Activated T-helper 1 cell treated with anti-CD3 and anti-CD28 coated beads, Interleukin-12 subunit alpha, Interleukin-12 subunit beta, Interleukin-2, Interleukin-4 antibody, amounts not matched to agents 30 ng/mL and 10 ng/mL and 1 ng/mL, durations not matched to agents 14 hours and 24 hours and 36 hours (primary cell): ENCODE results near the gene ATRIP. TPM values are rescaled to one million over a fixed set of nuclear protein-coding genes. Genes with fewer than 3 reads are reported as not detected.

Experiments used
- DNase-seq: peaks from one replicate; pipeline ENCODE4 v3.0.0; 2021; ENCODE audit warnings: low spot score
- H3K27ac Mint-ChIP-seq: one replicate; pipeline ENCODE4 v1.8.0; 2021; ENCODE audit warnings: mild to moderate bottlenecking, mixed read lengths
- H3K27me3 Mint-ChIP-seq: one replicate; pipeline ENCODE4 v1.8.0; 2022; ENCODE audit warnings: mild to moderate bottlenecking, moderate library complexity, mixed read lengths; ENCODE audit not compliant: insufficient read depth
- H3K36me3 Mint-ChIP-seq: one replicate; pipeline ENCODE4 v1.8.0; 2021; ENCODE audit warnings: low read depth, mixed read lengths
- H3K4me1 Mint-ChIP-seq: one replicate; pipeline ENCODE4 v1.8.0; 2021; ENCODE audit warnings: low read depth, mixed read lengths
- H3K4me3 Mint-ChIP-seq: one replicate; pipeline ENCODE4 v1.8.0; 2021; ENCODE audit warnings: mild to moderate bottlenecking, moderate library complexity, mixed read lengths
- H3K9me3 Mint-ChIP-seq: one replicate; pipeline ENCODE4 v1.8.0; 2021; ENCODE audit warnings: mixed read lengths
- intact Hi-C: fragments of 100-400 bp; cut with micrococcal nuclease; formaldehyde crosslinking; loops from one replicate; pipeline ENCODE4 v1.15.1; 2024
- total RNA-seq: library from RNA; stranded (reverse); gene quantifications from 2 replicates; pipeline ENCODE4 v1.2.3, GENCODE V29; 2022

Gene ATRIP
- total RNA-seq, 1 donor from 2014 or later = 16.5 TPM

DNA sequence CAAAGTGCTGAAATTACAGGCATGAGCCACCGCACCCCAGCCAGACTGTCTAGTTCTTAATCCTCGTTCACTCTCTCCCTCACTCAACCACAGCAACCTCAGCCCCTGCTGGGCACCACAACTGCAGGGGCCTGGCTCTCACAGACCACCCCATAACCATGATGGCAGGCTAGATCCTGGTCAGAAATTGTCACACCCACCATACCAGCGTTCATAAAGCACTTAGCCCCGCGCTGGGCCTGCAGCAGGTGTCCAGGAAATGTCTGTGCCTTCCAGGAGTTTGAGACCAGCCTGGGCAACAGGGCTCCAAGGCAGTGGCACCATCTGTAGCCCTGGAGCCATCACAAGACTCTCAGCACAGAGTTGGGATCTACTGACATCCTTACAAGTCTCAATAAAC is 55.6 kb downstream of the ATRIP start:
- Mint-ChIP-seq H3K4me3 (peak overlapping the region; percentile 83), H3K4me1 (peaks cover 55% of the 10 kb centered on the region), H3K27me3 (no peaks in the 10 kb centered on the region)

DNA sequence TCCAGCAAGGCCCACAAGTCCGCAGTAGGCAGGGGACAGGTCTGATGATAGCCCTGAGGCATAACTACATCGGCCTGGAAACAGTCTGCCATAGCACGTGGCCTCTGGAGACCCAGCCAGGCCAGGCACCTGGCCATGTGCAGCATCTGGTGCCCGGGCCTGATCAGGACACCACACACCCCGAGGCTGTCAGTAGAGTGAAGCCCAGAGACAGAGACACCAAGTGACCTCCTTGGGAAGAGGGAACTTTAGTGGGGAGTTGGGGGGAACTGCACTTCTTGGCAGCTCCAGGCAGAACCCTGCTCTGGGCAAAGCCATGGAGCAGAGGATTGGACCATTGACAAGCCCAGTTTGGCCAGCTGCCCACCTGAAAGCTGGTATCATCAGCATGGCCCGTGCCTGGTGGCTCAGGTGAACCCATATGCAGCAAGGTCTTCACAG is 56.2 kb downstream of the ATRIP start:
- DNase-seq = no peak
- Mint-ChIP-seq H3K27me3 (no peaks in the 10 kb centered on the region), H3K27ac (peak overlapping the region; percentile 34), H3K9me3 (no peaks in the 10 kb centered on the region), H3K36me3 (peaks cover 14% of the 10 kb centered on the region), H3K4me1 (peaks cover 61% of the 10 kb centered on the region), H3K4me3 (peak overlapping the region; percentile 83)
- intact Hi-C loops = no loop called here

More for the DNA sequence above, 55.6 kb downstream of the ATRIP start:
- no peaks in the 10 kb centered on the region for H3K9me3 Mint-ChIP-seq
- no peak for DNase-seq
- peaks cover 17% of the 10 kb centered on the region for H3K36me3 Mint-ChIP-seq
- peak overlapping the region; percentile 59 for H3K27ac Mint-ChIP-seq
- intact Hi-C loops = no loop called here

DNA sequence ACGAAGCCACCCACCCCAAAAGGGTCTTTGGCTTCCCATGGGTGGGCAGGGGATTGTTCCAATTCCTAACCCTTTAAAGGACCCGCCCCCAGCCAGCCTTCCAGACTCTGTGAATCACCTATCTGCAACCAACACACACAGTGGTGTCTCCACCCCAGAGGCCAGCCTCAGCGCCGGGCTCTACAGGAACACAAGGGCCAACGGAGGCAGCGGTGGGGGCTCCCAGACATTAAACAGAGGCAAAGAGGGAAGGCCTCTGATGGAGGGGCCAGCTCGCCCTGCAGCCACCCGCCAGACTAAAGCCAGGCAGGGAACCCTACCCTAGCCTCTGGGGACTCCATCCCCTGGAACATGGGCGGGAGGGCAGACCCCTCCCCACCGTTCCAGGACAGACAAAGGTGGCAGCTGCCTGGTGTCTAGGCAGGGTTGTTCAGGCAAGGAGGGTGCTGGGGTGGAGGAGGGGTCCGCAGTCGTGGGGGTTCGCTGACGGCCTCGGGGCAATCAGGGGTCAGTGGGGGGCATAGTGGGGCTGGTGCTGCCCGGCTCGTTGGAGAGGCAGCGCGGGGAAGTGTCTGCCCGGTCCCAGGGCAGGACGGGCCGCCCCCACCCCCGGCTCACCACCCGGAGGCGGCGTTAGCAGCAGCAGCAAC is 57.0 kb downstream of the ATRIP start:
- DNase-seq = no peak
- H3K9me3 Mint-ChIP-seq = no peaks in the 10 kb centered on the region
- H3K27ac Mint-ChIP-seq = peak overlapping the region; percentile 82
- intact Hi-C loops = loop anchor here (1.0 kb wide), 2 partner anchors 24 to 30 kb away; no protein-coding TSS in a partner anchor
- peaks cover 64% of the 10 kb centered on the region for H3K4me1 Mint-ChIP-seq
- H3K4me3 Mint-ChIP-seq = peak overlapping the region; percentile 83
- H3K36me3 Mint-ChIP-seq = peaks cover 11% of the 10 kb centered on the region
- no peaks in the 10 kb centered on the region for H3K27me3 Mint-ChIP-seq

DNA sequence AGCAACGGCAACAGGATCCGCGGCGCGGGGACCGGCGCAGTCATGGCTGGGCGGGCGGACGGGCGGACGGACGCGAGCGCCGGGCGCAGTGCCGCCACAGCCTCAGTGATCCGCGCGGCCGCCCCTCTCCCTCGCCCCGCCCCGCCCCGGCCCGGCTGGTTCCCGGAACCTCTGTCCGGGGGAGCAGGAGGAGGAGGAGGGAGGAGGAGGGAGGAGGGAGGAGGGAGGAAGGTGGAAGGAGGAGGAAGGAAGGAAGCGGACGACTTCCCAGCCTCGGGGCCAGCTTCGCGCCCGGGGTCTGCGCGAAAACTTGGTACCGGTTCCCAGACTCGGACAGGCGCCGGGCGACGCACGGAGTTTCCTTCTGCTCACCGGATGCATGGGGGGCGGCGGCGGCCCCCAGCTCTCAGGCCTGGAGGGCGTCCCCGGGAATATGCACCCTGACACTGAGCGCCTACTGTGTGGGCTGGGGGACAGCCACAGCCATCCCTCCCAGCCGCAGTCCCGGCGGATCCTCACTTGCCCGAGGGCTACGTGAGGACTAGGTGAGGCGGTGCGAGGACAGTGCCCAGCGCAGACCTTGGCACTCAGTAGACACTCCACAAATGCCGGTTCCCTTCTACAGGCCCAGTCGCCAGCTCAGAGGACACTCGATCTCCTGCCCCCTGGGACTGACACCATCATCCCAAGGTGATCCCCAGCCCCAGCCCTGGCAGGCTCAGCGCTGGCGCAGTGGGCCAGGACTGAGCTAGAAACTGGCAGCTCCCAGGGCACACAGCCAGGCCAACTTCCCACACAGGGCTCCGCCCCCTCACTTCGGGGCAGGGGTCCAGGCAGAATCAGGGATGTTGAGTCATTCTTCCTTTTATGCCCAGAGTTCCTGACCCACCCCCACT is 57.8 kb downstream of the ATRIP start, which contains the start of gene SHISA5:
Gene SHISA5, minus strand, starts transcription at position 124 of the 896 bp plus-strand sequence. Its CDS starts 80 bp downstream, at position 44.
- Mint-ChIP-seq H3K9me3 (no peaks in the 10 kb centered on the region), H3K4me1 (peaks cover 64% of the 10 kb centered on the region), H3K4me3 (peak within 1 kb of the TSS; percentile 83), H3K27me3 (no peaks in the 10 kb centered on the region), H3K36me3 (peaks cover 11% of the 10 kb centered on the region), H3K27ac (peak within 1 kb of the TSS; percentile 82)
- DNase-seq = peak; percentile 59
- intact Hi-C loops = loop anchor here (1.0 kb wide), 2 partner anchors 25 to 31 kb away; no protein-coding TSS in a partner anchor

DNA sequence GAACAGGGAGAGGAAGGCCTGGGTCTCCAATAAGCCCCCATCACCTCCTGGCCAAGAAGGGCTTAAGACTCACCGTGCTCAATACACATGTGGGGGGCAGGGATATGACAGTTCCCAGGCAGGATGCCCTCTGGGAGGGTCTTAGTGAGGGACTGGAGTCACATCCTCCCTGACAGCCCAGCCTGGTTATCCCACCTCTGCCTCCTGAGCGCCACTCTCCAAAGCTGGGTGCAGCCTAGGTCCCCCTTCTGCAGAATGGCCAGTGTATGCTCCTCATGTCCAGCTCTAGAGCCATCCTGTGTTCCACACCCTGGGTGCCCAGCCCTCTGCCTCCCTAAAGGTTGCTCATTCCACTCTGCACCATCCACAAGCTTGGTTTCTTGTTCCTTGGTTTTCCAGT is 58.6 kb downstream of the ATRIP start:
- intact Hi-C loops = no loop called here
- peaks cover 11% of the 10 kb centered on the region for H3K36me3 Mint-ChIP-seq

DNA sequence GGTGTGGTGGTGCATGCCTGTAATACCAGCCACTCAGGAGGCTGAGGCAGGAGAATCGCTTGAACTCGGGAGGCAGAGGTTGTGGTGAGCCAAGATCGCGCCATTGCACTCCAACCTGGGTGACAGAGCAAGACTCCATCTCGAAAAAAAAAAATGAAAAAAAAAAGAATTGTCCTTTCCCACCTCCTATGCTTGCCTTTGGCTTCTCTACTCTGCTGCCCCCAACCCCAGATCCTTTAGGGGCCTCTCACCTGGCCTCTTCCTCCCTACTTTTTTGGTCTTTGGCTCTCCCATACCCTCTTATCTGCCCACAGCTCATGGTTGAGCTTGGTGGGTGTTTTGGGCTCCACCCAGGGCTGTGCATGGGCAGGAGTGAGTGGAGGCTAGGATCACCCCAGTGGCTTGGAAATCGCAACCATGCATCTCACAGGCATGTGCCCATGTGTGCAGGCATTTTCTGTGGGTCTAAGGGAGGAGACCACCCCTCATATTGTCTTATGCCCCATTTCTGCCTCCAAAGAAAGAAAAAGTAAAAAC is 59.5 kb downstream of the ATRIP start:
- Mint-ChIP-seq H3K9me3 (no peaks in the 10 kb centered on the region), H3K27ac (no peak overlapping the region), H3K27me3 (peaks cover under 1% of the 10 kb centered on the region), H3K36me3 (peaks cover 7% of the 10 kb centered on the region), H3K4me1 (peaks cover 52% of the 10 kb centered on the region), H3K4me3 (peak overlapping the region; percentile 74)
- intact Hi-C loops = loop anchor here (2.0 kb wide), 1 partner anchor 43 kb away; no protein-coding TSS in a partner anchor
- DNase-seq = no peak

More for the DNA sequence above, 58.6 kb downstream of the ATRIP start:
- H3K4me1 Mint-ChIP-seq = peaks cover 61% of the 10 kb centered on the region
- H3K27ac Mint-ChIP-seq = peak overlapping the region; percentile 62
- peak overlapping the region; percentile 76 for H3K4me3 Mint-ChIP-seq
- H3K9me3 Mint-ChIP-seq = no peaks in the 10 kb centered on the region
- no peak for DNase-seq
- H3K27me3 Mint-ChIP-seq = no peaks in the 10 kb centered on the region

DNA sequence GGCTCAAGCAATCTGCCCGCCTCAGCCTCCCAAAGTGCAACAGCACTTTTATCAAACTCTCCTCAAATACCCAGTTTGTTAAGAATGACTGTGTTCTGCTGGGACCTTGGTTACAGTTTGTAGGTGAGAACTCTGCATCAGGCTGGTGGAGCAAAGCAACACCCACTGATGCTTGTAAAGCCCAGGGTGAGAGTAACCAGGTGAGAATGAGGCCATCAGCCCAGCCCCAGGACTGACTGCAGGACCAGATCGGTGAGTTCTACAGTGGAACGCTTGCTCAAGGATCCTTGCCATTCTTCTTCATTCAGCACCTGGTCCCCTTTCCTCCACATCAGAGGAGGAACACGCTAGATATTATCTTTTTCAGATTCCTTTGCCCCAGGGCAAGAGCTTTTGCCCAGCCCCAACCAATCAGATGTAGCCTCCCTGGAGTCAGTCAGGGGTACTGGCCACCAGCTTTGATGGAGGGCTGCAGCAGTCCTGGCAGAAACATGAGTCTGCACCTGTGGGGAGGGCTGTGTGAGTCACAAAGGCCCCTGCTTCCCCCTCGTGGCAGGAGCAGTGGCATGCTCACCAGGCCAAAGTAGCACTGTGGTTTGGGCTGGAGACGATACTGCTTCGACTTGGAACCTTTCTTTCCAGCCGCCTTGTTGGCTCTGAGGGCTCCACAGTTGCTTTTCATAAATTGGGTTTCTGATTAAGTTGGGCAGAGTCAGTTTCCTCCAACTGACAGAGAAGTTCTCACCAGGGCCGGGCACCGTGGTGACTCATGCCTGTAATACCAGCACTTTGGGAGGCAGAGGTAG is 60.9 kb downstream of the ATRIP start:
- Mint-ChIP-seq H3K9me3 (no peaks in the 10 kb centered on the region), H3K4me3 (peak overlapping the region; percentile 58)

DNA sequence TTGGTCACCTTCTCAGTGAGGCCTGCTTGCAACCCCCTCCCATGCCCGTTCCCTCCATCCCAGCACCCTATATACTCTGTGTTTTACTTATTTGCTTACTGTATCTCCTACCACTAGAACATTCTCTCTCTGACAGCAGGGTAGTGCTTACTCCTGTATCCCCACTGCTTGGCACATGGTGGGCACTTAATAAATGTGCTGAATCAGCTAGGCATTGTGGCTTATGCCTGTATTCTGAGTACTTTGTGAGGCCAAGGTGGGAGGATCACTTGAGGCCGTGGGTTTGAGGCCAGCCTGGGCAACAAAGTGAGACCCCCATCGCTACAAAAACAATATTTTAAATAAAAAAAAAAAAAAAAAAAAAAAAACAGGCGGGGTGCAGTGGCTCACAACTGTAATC is 65.0 kb downstream of the ATRIP start:
- Mint-ChIP-seq H3K4me1 (peaks cover 43% of the 10 kb centered on the region), H3K9me3 (no peaks in the 10 kb centered on the region), H3K4me3 (no peak overlapping the region), H3K27ac (no peak overlapping the region), H3K36me3 (peaks cover 2% of the 10 kb centered on the region), H3K27me3 (peaks cover 3% of the 10 kb centered on the region)
- intact Hi-C loops = no loop called here
- DNase-seq = no peak

More for the DNA sequence above, 60.9 kb downstream of the ATRIP start:
- intact Hi-C loops = loop anchor here (1.0 to 2.0 kb wide), 5 partner anchors 41 to 106 kb away; partner anchors contain the start of genes ATRIP, CCDC51 and TMA7
- peak; percentile 51 for DNase-seq
- Mint-ChIP-seq H3K27ac (peak overlapping the region; percentile 55), H3K27me3 (peaks cover 3% of the 10 kb centered on the region), H3K36me3 (peaks cover 2% of the 10 kb centered on the region), H3K4me1 (peaks cover 40% of the 10 kb centered on the region)

DNA sequence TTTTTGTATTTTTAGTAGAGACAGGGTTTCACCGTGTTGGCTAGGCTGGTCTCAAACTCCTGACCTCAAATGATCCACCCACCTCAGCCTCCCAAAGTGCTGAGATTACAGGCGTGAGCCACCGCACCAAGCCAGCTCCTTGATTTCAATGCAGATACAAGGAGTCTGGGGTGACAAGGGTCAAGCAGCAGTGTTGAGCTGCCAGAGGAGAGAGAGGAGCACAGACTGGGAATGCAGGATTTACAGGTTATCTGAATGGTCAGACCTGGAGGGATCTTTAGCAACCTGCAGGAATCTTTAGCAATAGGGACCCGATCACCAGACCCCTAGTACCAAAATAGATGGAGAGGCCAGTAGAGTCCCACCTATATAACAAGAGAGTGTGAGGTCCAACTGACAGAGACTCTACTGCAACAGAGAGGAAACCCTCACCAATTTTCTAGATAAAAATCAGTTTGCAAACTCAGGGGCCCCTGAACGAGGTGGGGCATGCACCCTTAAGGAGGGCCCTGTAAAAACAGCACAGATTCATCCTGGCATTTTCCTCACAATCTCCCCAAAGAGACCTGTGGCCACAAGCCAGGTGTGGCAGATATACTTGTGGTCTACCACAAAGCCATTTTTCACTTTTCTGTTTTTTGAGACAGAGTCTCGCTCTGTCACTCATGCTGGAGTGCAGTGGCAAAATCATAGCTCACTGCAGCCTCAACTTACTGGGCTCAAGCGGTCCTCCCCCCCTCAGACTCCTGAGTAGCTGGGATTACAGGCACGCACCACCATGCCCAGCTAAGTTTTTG is 68.1 kb downstream of the ATRIP start:
- intact Hi-C loops = no loop called here
- Mint-ChIP-seq H3K27me3 (peaks cover 3% of the 10 kb centered on the region), H3K27ac (no peak overlapping the region), H3K4me3 (peak overlapping the region; percentile 45), H3K36me3 (peaks cover 2% of the 10 kb centered on the region), H3K4me1 (peaks cover 57% of the 10 kb centered on the region), H3K9me3 (no peaks in the 10 kb centered on the region)
- peak; percentile 64 for DNase-seq
